ENCODE measurements around the gene RCC1. TPM values are rescaled to one million over a fixed set of nuclear protein-coding genes. Genes with fewer than 3 reads are reported as not detected.
"Not testable (repeated sequence)": the region's sequence is repeated elsewhere in the genome, so short reads cannot be mapped to it uniquely, and the experiment has no call there.

Gene RCC1
- total and polyA plus RNA-seq, 4 donors, result 22.9 to 34.3 (median 28.8) TPM

GRCh38 chr1:28581531-28582247 is 75.8 kb downstream of the RCC1 start:
- Histone ChIP-seq H3K36me3 (ENCODE audit: control insufficient read depth in 4 of 4, insufficient read depth in 4 of 4, low read length in 4 of 4) (peaks cover 13 to 23% (median 19%) of the 10 kb centered on the region in 4 donors), H3K9me3 (ENCODE audit: control insufficient read depth in 4 of 4, insufficient read depth in 3 of 4, low read length in 3 of 4) (no peaks in the 10 kb centered on the region), H3K27ac (ENCODE audit: low read depth in 1 of 2, low read length in 1 of 2) (peak overlapping the region; percentile 84 to 86), H3K9ac (ENCODE audit: insufficient read depth in 1 of 2, low read length in 2 of 2) (peak overlapping the region; percentile 72 to 76), H3K4me1 (ENCODE audit: control insufficient read depth in 5 of 5, insufficient read depth in 5 of 5, low read length in 5 of 5) (peaks cover 0 to 19% (median 7%) of the 10 kb centered on the region in 5 donors), H3K4me3 (peak overlapping the region; percentile 80), H3K27me3 (ENCODE audit: control insufficient read depth in 3 of 3, insufficient read depth in 3 of 3, low read length in 2 of 3) (no peaks in the 10 kb centered on the region)
- no peak for TF ChIP-seq CTCF (IDR thresholded peaks at IDR 0.05; ENCODE audit: control extremely low read depth, extremely low read depth)
- 0% methylated on average over 70 to 75 of the region's 75 CpGs for WGBS, 2 donors
- peak; percentile 95 for ATAC-seq (ENCODE audit: insufficient read depth, low FRiP score)
- peak; percentile 96 to 98 (median 97) for DNase-seq

GRCh38 chr1:28582248-28582615 is 76.4 kb downstream of the RCC1 start:
- no peaks in the 10 kb centered on the region for H3K9me3 ChIP-seq (ENCODE audit: control insufficient read depth in 4 of 4, insufficient read depth in 3 of 4, low read length in 3 of 4)
- no peak for ATAC-seq (ENCODE audit: insufficient read depth, low FRiP score)
- peak overlapping the region; percentile 63 to 72 for H3K9ac ChIP-seq (ENCODE audit: insufficient read depth in 1 of 2, low read length in 2 of 2)
- DNase-seq, result peak; percentile 58 to 74 (median 65)
- WGBS, 2 donors, result 0 to 2% methylated on average over 10 of the region's 10 CpGs
- no peaks in the 10 kb centered on the region for H3K27me3 ChIP-seq (ENCODE audit: control insufficient read depth in 3 of 3, insufficient read depth in 3 of 3, low read length in 2 of 3)
- H3K36me3 ChIP-seq (ENCODE audit: control insufficient read depth in 4 of 4, insufficient read depth in 4 of 4, low read length in 4 of 4), result peaks cover 13 to 18% (median 18%) of the 10 kb centered on the region in 4 donors
- TF ChIP-seq CTCF (IDR thresholded peaks at IDR 0.05; ENCODE audit: control extremely low read depth, extremely low read depth), result no peak
- H3K27ac ChIP-seq (ENCODE audit: low read depth in 1 of 2, low read length in 1 of 2), result peak overlapping the region; percentile 68 to 83
- peaks cover 0 to 19% (median 7%) of the 10 kb centered on the region in 5 donors for H3K4me1 ChIP-seq (ENCODE audit: control insufficient read depth in 5 of 5, insufficient read depth in 5 of 5, low read length in 5 of 5)
- H3K4me3 ChIP-seq, result peak overlapping the region; percentile 27

GRCh38 chr1:28586585-28587391 is 80.9 kb downstream of the RCC1 start:
- H3K36me3 ChIP-seq (ENCODE audit: control insufficient read depth in 4 of 4, insufficient read depth in 4 of 4, low read length in 4 of 4); H3K4me1 ChIP-seq (ENCODE audit: control insufficient read depth in 5 of 5, insufficient read depth in 5 of 5, low read length in 5 of 5); H3K9me3 ChIP-seq (ENCODE audit: control insufficient read depth in 4 of 4, insufficient read depth in 3 of 4, low read length in 3 of 4); H3K27ac ChIP-seq (ENCODE audit: low read depth in 1 of 2, low read length in 1 of 2); H3K4me3 ChIP-seq; H3K9ac ChIP-seq (ENCODE audit: insufficient read depth in 1 of 2, low read length in 2 of 2); ATAC-seq (ENCODE audit: insufficient read depth, low FRiP score); H3K27me3 ChIP-seq (ENCODE audit: control insufficient read depth in 3 of 3, insufficient read depth in 3 of 3, low read length in 2 of 3); DNase-seq: not testable (repeated sequence)
- 90 to 94% methylated on average over 19 of the region's 19 CpGs for WGBS, 2 donors

Small RNA genes within 50 kb of the gene (small RNA-seq; reads per million reads assigned to genes)
- gene RNU6ATAC27P (ENCODE audit: low replicate concordance) (not detected), gene SNORA16A (ENCODE audit: low replicate concordance) (not detected), gene SNORA44 (ENCODE audit: low replicate concordance) (not detected), gene SNORA61 (ENCODE audit: low replicate concordance) (not detected), gene SNORA73A (ENCODE audit: low replicate concordance) (not detected), gene SNORA73B (ENCODE audit: low replicate concordance) (24.6 reads per million, percentile 97 among the genes with 10 or more reads in this experiment), gene SNORD99 (ENCODE audit: low replicate concordance) (4,989 reads per million, percentile 100 among the genes with 10 or more reads in this experiment)

Other genes starting within 250 kb of the RCC1 start
- gene SESN2, start 246.5 kb upstream of the RCC1 start, total RNA-seq, result 10 to 100 TPM in 1 of 2 donors, 1 to 10 TPM in 1; 3.3 to 19.4 TPM
- gene SESN2, start 246.5 kb upstream of the RCC1 start, polyA plus RNA-seq, result 10 to 100 TPM in 1 of 2 donors, 1 to 10 TPM in 1; 6.6 to 15.3 TPM
- gene MED18, start 177.0 kb upstream of the RCC1 start, total RNA-seq, result 10 to 100 TPM in 1 of 2 donors, 1 to 10 TPM in 1; 8.9 to 11.6 TPM
- 10 to 100 TPM; 14.8 to 29.7 TPM for gene MED18, start 177.0 kb upstream of the RCC1 start, polyA plus RNA-seq
- gene PHACTR4, start 136.3 kb upstream of the RCC1 start, total RNA-seq, result 10 to 100 TPM; 22.4 to 34.9 TPM
- 10 to 100 TPM; 15.1 to 18.7 TPM for gene PHACTR4, start 136.3 kb upstream of the RCC1 start, polyA plus RNA-seq
- gene TRNAU1AP, start 47.0 kb downstream of the RCC1 start, total RNA-seq, result 10 to 100 TPM; 32.1 to 40.2 TPM
- 10 to 100 TPM; 25.4 to 28.4 TPM for gene TRNAU1AP, start 47.0 kb downstream of the RCC1 start, polyA plus RNA-seq
- 10 to 100 TPM in 1 of 2 donors, 1 to 10 TPM in 1; 5.7 to 11.7 TPM for gene RAB42, start 86.2 kb downstream of the RCC1 start, total RNA-seq
- 1 to 10 TPM; 3.1 to 8.6 TPM for gene RAB42, start 86.2 kb downstream of the RCC1 start, polyA plus RNA-seq
- gene TAF12, start 137.0 kb downstream of the RCC1 start, total RNA-seq, result 10 to 100 TPM; 15.2 to 27.8 TPM
- 10 to 100 TPM; 25.6 to 29.3 TPM for gene TAF12, start 137.0 kb downstream of the RCC1 start, polyA plus RNA-seq
- gene RNU11, start 142.6 kb downstream of the RCC1 start, total RNA-seq, result not detected
- not detected for gene RNU11, start 142.6 kb downstream of the RCC1 start, polyA plus RNA-seq
- 10 to 100 TPM in 1 of 2 donors, 1 to 10 TPM in 1; 8.3 to 11.6 TPM for gene GMEB1, start 162.7 kb downstream of the RCC1 start, total RNA-seq
- gene GMEB1, start 162.7 kb downstream of the RCC1 start, polyA plus RNA-seq, result 1 to 10 TPM; 4.3 to 9.0 TPM
- gene YTHDF2, start 230.9 kb downstream of the RCC1 start, total RNA-seq, result 10 to 100 TPM; 55.9 to 65.8 TPM
- 10 to 100 TPM; 34.3 to 38.7 TPM for gene YTHDF2, start 230.9 kb downstream of the RCC1 start, polyA plus RNA-seq